ENCODE results near the gene SNCG. TPM values are rescaled to one million over a fixed set of nuclear protein-coding genes. Genes with fewer than 3 reads are reported as not detected.
"Not testable (repeated sequence)": the region's sequence is repeated elsewhere in the genome, so short reads cannot be mapped to it uniquely, and the experiment has no call there.

The SNCG gene
- total and polyA plus RNA-seq, 2 of the 8 experiments (the other 6 are each of a cell fraction or from before 2014, with no cell fraction given) = 4.4 to 12.2 TPM

- not testable (repeated sequence) for H2AFZ ChIP-seq (ENCODE audit: low read length); H3K4me1 ChIP-seq (replicated peaks in 1 of 4; ENCODE audit: control insufficient read depth in 3 of 4, insufficient read depth in 4 of 4, low read length in 3 of 4); H3K4me2 ChIP-seq (ENCODE audit: insufficient read depth in 1 of 2, low read depth in 2 of 2, low read length in 2 of 2); H2BK20ac ChIP-seq (ENCODE audit: low read length); H4K91ac ChIP-seq (replicated peaks; ENCODE audit: insufficient read length, low read length); H3K79me2 ChIP-seq (ENCODE audit: control insufficient read depth in 1 of 2, insufficient read depth in 2 of 2, low read length in 2 of 2); H3K56ac ChIP-seq (replicated peaks; ENCODE audit: insufficient read length, low read depth, low read length); H3K79me1 ChIP-seq (ENCODE audit: low read depth, low read length); H3K9ac ChIP-seq (replicated peaks in 1 of 4; ENCODE audit: extremely low read depth in 1 of 4, low read depth in 3 of 4, low read length in 3 of 4); H2BK5ac ChIP-seq (ENCODE audit: low read depth, low read length); H3K4ac ChIP-seq (replicated peaks; ENCODE audit: insufficient read length, low read depth, low read length); H3K23me2 ChIP-seq (ENCODE audit: low read depth, low read length); H3K9me3 ChIP-seq (ENCODE audit: insufficient read depth in 2 of 2, low read depth in 1 of 2, low read length in 1 of 2); FAIRE-seq; H4K8ac ChIP-seq (ENCODE audit: extremely low read depth, insufficient read depth, low read length); DNase-seq (ENCODE audit: low read depth in 1 of 2, low spot score in 2 of 2); H3K36me3 ChIP-seq (ENCODE audit: control insufficient read depth in 2 of 4, insufficient read depth in 4 of 4, low read length in 3 of 4); H2BK12ac ChIP-seq (ENCODE audit: low read depth, low read length); H2AK5ac ChIP-seq (ENCODE audit: low read depth, low read length); H3K14ac ChIP-seq (ENCODE audit: insufficient read length); H3K27me3 ChIP-seq (replicated peaks in 1 of 4; ENCODE audit: control insufficient read depth in 3 of 4, extremely low read depth in 1 of 4, insufficient read depth in 3 of 4, low read length in 3 of 4); H3K23ac ChIP-seq (ENCODE audit: insufficient read length); H2BK15ac ChIP-seq (ENCODE audit: low read length); H3K4me3 ChIP-seq (ENCODE audit: extremely low read depth in 1 of 4, insufficient read depth in 2 of 4, low read depth in 3 of 4, low read length in 4 of 4); H2BK120ac ChIP-seq (replicated peaks; ENCODE audit: low read depth, low read length); H3K18ac ChIP-seq (ENCODE audit: extremely low read depth, low read length); H3K27ac ChIP-seq (ENCODE audit: low read depth, low read length); H4K5ac ChIP-seq (ENCODE audit: insufficient read length, low read depth, low read length); H4K20me1 ChIP-seq (replicated peaks in 1 of 2; ENCODE audit: control insufficient read depth in 1 of 2, insufficient read depth in 2 of 2, low read length in 2 of 2)
- POLR2A ChIA-PET (ENCODE audit: partially characterized antibody) = interaction anchor here (2.5 kb wide), 1 partner anchor 11 kb away, joined by 5 read pairs; no protein-coding TSS in a partner anchor
- 83% methylated on average over 6 of the region's 6 CpGs; no CpG with 5 or more reads in 1 of the 2 experiments for WGBS, 2 experiments (ENCODE audit: extremely low coverage in 1 of 2, insufficient coverage in 1 of 2, insufficient read length in 1 of 2, insufficient replicate concordance in 2 of 2, low coverage in 1 of 2, low lambda C conversion rate in 2 of 2, missing lambda C conversion rate in 1 of 2)
- CTCF ChIA-PET (ENCODE audit: partially characterized antibody) = interaction anchor here (1.5 to 2.8 kb wide), 3 partner anchors 13 to 36 kb away, joined by 3 to 12 read pairs (median 8); partner anchors contain the start of gene ADIRF
Measured at GRCh38 chr10:86981020-86981419, 22.6 kb downstream of the SNCG start.

Data from H1 (cell line).